ENCODE data around the gene LMOD2. TPM values are rescaled to one million over a fixed set of nuclear protein-coding genes. Genes with fewer than 3 reads are reported as not detected.

LMOD2 gene
- total RNA-seq, 1 donor from 2014 or later = 34.4 TPM

- Histone ChIP-seq H3K4me3 (ENCODE audit: low read length in 3 of 3) (no peak overlapping the region), H3K27me3 (ENCODE audit: control insufficient read depth in 3 of 3, insufficient read depth in 3 of 3, low read length in 3 of 3) (no peaks in the 10 kb centered on the region), H3K27ac (ENCODE audit: low read depth, low read length) (peak overlapping the region; percentile 15), H3K36me3 (ENCODE audit: control insufficient read depth in 3 of 3, insufficient read depth in 3 of 3, low read length in 3 of 3) (peaks cover 0 to 16% (median 2%) of the 10 kb centered on the region in 3 donors), H3K4me1 (ENCODE audit: control insufficient read depth in 3 of 3, insufficient read depth in 3 of 3, low read length in 3 of 3) (peaks cover 17 to 28% (median 20%) of the 10 kb centered on the region in 3 donors), H3K9me3 (ENCODE audit: control insufficient read depth in 3 of 3, low read length in 3 of 3) (no peaks in the 10 kb centered on the region), H3K9ac (ENCODE audit: low read depth in 1 of 3, low read length in 3 of 3) (no peak overlapping the region)
These were observed 3.3 kb upstream of the LMOD2 start for GRCh38 chr7:123652406-123652805.

GRCh38 chr7:123653162-123653561 is 2.5 kb upstream of the LMOD2 start:
- Histone ChIP-seq H3K4me1 (ENCODE audit: control insufficient read depth in 3 of 3, insufficient read depth in 3 of 3, low read length in 3 of 3) (peaks cover 12 to 24% (median 20%) of the 10 kb centered on the region in 3 donors), H3K4me3 (ENCODE audit: low read length in 3 of 3) (no peak overlapping the region), H3K27ac (ENCODE audit: low read depth, low read length) (no peak overlapping the region), H3K9me3 (ENCODE audit: control insufficient read depth in 3 of 3, low read length in 3 of 3) (no peaks in the 10 kb centered on the region), H3K27me3 (ENCODE audit: control insufficient read depth in 3 of 3, insufficient read depth in 3 of 3, low read length in 3 of 3) (no peaks in the 10 kb centered on the region), H3K9ac (ENCODE audit: low read depth in 1 of 3, low read length in 3 of 3) (no peak overlapping the region), H3K36me3 (ENCODE audit: control insufficient read depth in 3 of 3, insufficient read depth in 3 of 3, low read length in 3 of 3) (peaks cover 5 to 22% (median 7%) of the 10 kb centered on the region in 3 donors)

DNA sequence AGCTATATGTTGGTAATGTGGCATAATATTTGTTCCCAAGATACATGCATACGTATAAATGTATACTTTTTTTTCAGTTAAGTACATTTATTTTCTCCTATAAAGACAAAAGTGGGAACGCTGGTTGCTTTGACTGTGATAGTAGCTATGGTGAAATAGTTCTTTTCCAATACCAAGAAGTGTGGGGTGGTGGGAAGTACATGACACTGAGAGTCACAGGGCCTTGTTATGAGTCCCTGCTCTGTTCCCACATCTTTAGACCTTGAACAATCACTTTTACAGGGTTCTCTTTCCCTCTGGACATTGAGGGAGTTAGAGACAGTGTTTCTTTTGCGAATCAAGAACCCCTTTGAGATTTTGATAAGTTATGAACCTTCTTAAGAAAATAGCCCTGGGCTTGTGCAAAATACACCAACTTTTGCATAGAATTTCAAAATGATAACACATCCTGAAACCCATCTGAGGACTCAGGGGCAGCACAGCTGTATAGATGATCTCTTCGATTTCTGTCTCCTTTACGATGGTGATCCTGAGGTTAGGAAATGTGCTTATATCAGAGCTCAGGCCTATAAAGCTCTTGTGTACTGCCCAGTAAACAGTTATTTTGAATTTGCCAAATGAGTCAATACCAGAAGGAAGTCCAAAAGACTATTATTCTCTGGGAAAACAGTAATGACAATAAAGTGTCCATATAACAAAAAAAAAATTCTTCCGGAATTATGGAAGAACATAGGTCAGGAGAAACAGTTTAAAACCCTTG is 1.1 kb downstream of the LMOD2 start:
- no peaks in the 10 kb centered on the region for H3K9me3 ChIP-seq (ENCODE audit: control insufficient read depth in 3 of 3, low read length in 3 of 3)
- peak overlapping the region; percentile 93 to 99 (median 99) for H3K9ac ChIP-seq (ENCODE audit: low read depth in 1 of 3, low read length in 3 of 3)
- peaks cover 0 to 4% (median 4%) of the 10 kb centered on the region in 3 donors for H3K4me1 ChIP-seq (ENCODE audit: control insufficient read depth in 3 of 3, insufficient read depth in 3 of 3, low read length in 3 of 3)
- peak overlapping the region; percentile 98 for H3K27ac ChIP-seq (ENCODE audit: low read depth, low read length)
- no peaks in the 10 kb centered on the region for H3K27me3 ChIP-seq (ENCODE audit: control insufficient read depth in 3 of 3, insufficient read depth in 3 of 3, low read length in 3 of 3)
- peak overlapping the region; percentile 73 to 95 (median 92) for H3K4me3 ChIP-seq (ENCODE audit: low read length in 3 of 3)
- peaks cover 14 to 42% (median 16%) of the 10 kb centered on the region in 3 donors for H3K36me3 ChIP-seq (ENCODE audit: control insufficient read depth in 3 of 3, insufficient read depth in 3 of 3, low read length in 3 of 3)

GRCh38 chr7:123657304-123657685 is 1.6 kb downstream of the LMOD2 start:
- peak overlapping the region; percentile 98 for H3K27ac ChIP-seq (ENCODE audit: low read depth, low read length)
- peaks cover 4 to 8% (median 4%) of the 10 kb centered on the region in 3 donors for H3K4me1 ChIP-seq (ENCODE audit: control insufficient read depth in 3 of 3, insufficient read depth in 3 of 3, low read length in 3 of 3)
- no peaks in the 10 kb centered on the region for H3K27me3 ChIP-seq (ENCODE audit: control insufficient read depth in 3 of 3, insufficient read depth in 3 of 3, low read length in 3 of 3)
- H3K4me3 ChIP-seq (ENCODE audit: low read length in 3 of 3) = peak overlapping the region; percentile 73 to 95 (median 92)
- H3K36me3 ChIP-seq (ENCODE audit: control insufficient read depth in 3 of 3, insufficient read depth in 3 of 3, low read length in 3 of 3) = peaks cover 18 to 48% (median 19%) of the 10 kb centered on the region in 3 donors
- peak overlapping the region; percentile 93 to 99 (median 99) for H3K9ac ChIP-seq (ENCODE audit: low read depth in 1 of 3, low read length in 3 of 3)
- H3K9me3 ChIP-seq (ENCODE audit: control insufficient read depth in 3 of 3, low read length in 3 of 3) = no peaks in the 10 kb centered on the region

DNA sequence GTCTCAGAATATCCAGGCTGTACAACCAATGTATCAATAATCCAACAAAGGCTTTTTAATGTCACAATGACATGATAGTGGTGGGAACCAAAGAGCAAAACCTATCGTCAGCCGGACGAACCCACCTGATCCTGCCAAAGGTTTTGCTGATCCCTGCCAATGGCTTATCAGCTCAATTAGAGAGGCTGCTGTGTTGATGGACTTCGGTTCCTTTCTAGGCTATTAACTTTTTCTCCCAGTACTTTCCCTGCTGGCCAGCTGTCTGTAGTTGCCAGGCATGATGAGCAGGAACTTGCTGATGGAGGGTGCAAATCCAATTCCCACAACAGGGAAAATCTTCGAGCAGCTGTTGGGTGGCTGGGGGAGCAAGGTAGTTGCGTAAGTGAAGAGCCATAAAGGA is 2.4 kb downstream of the LMOD2 start:
- Histone ChIP-seq H3K27me3 (ENCODE audit: control insufficient read depth in 3 of 3, insufficient read depth in 3 of 3, low read length in 3 of 3) (no peaks in the 10 kb centered on the region), H3K9ac (ENCODE audit: low read depth in 1 of 3, low read length in 3 of 3) (peak overlapping the region; percentile 93 to 99 (median 99)), H3K9me3 (ENCODE audit: control insufficient read depth in 3 of 3, low read length in 3 of 3) (no peaks in the 10 kb centered on the region), H3K27ac (ENCODE audit: low read depth, low read length) (peak overlapping the region; percentile 98), H3K4me3 (ENCODE audit: low read length in 3 of 3) (peak overlapping the region; percentile 73 to 95 (median 92)), H3K4me1 (ENCODE audit: control insufficient read depth in 3 of 3, insufficient read depth in 3 of 3, low read length in 3 of 3) (peaks cover 6 to 12% (median 7%) of the 10 kb centered on the region in 3 donors), H3K36me3 (ENCODE audit: control insufficient read depth in 3 of 3, insufficient read depth in 3 of 3, low read length in 3 of 3) (peaks cover 21 to 52% (median 26%) of the 10 kb centered on the region in 3 donors)

GRCh38 chr7:123660514-123661354 is 5.1 kb downstream of the LMOD2 start:
- Histone ChIP-seq H3K27ac (ENCODE audit: low read depth, low read length) (peak overlapping the region; percentile 98), H3K4me3 (ENCODE audit: low read length in 3 of 3) (peak overlapping the region; percentile 73 to 95 (median 92))

GRCh38 chr7:123661765-123662164 is 6.1 kb downstream of the LMOD2 start:
- peak overlapping the region; percentile 57 for H3K27ac ChIP-seq (ENCODE audit: low read depth, low read length)
- no peaks in the 10 kb centered on the region for H3K9me3 ChIP-seq (ENCODE audit: control insufficient read depth in 3 of 3, low read length in 3 of 3)
- peak overlapping the region in 1 of 3 donors; percentile 99 for H3K9ac ChIP-seq (ENCODE audit: low read depth in 1 of 3, low read length in 3 of 3)
- H3K27me3 ChIP-seq (ENCODE audit: control insufficient read depth in 3 of 3, insufficient read depth in 3 of 3, low read length in 3 of 3) = no peaks in the 10 kb centered on the region
- H3K4me3 ChIP-seq (ENCODE audit: low read length in 3 of 3) = peak overlapping the region; percentile 73 to 95 (median 77)
- peaks cover 25 to 53% (median 42%) of the 10 kb centered on the region in 3 donors for H3K36me3 ChIP-seq (ENCODE audit: control insufficient read depth in 3 of 3, insufficient read depth in 3 of 3, low read length in 3 of 3)
- H3K4me1 ChIP-seq (ENCODE audit: control insufficient read depth in 3 of 3, insufficient read depth in 3 of 3, low read length in 3 of 3) = peaks cover 13 to 38% (median 22%) of the 10 kb centered on the region in 3 donors

More at GRCh38 chr7:123660514-123661354, 5.1 kb downstream of the LMOD2 start:
- H3K36me3 ChIP-seq (ENCODE audit: control insufficient read depth in 3 of 3, insufficient read depth in 3 of 3, low read length in 3 of 3) = peaks cover 27 to 63% (median 42%) of the 10 kb centered on the region in 3 donors
- no peaks in the 10 kb centered on the region for H3K27me3 ChIP-seq (ENCODE audit: control insufficient read depth in 3 of 3, insufficient read depth in 3 of 3, low read length in 3 of 3)
- no peaks in the 10 kb centered on the region for H3K9me3 ChIP-seq (ENCODE audit: control insufficient read depth in 3 of 3, low read length in 3 of 3)
- peaks cover 13 to 29% (median 19%) of the 10 kb centered on the region in 3 donors for H3K4me1 ChIP-seq (ENCODE audit: control insufficient read depth in 3 of 3, insufficient read depth in 3 of 3, low read length in 3 of 3)
- H3K9ac ChIP-seq (ENCODE audit: low read depth in 1 of 3, low read length in 3 of 3) = peak overlapping the region; percentile 75 to 99 (median 93)

GRCh38 chr7:123662293-123662692 is 6.6 kb downstream of the LMOD2 start:
- H3K4me3 ChIP-seq (ENCODE audit: low read length in 3 of 3) = peak overlapping the region; percentile 73 to 95 (median 77)
- H3K36me3 ChIP-seq (ENCODE audit: control insufficient read depth in 3 of 3, insufficient read depth in 3 of 3, low read length in 3 of 3) = peaks cover 25 to 48% (median 42%) of the 10 kb centered on the region in 3 donors
- peak overlapping the region; percentile 57 for H3K27ac ChIP-seq (ENCODE audit: low read depth, low read length)
- H3K27me3 ChIP-seq (ENCODE audit: control insufficient read depth in 3 of 3, insufficient read depth in 3 of 3, low read length in 3 of 3) = no peaks in the 10 kb centered on the region
- H3K4me1 ChIP-seq (ENCODE audit: control insufficient read depth in 3 of 3, insufficient read depth in 3 of 3, low read length in 3 of 3) = peaks cover 13 to 38% (median 22%) of the 10 kb centered on the region in 3 donors
- peak overlapping the region; percentile 27 to 99 (median 35) for H3K9ac ChIP-seq (ENCODE audit: low read depth in 1 of 3, low read length in 3 of 3)
- no peaks in the 10 kb centered on the region for H3K9me3 ChIP-seq (ENCODE audit: control insufficient read depth in 3 of 3, low read length in 3 of 3)

GRCh38 chr7:123662755-123663154 is 7.1 kb downstream of the LMOD2 start:
- Histone ChIP-seq H3K27ac (ENCODE audit: low read depth, low read length) (peak overlapping the region; percentile 57), H3K9me3 (ENCODE audit: control insufficient read depth in 3 of 3, low read length in 3 of 3) (no peaks in the 10 kb centered on the region), H3K36me3 (ENCODE audit: control insufficient read depth in 3 of 3, insufficient read depth in 3 of 3, low read length in 3 of 3) (peaks cover 24 to 44% (median 42%) of the 10 kb centered on the region in 3 donors), H3K4me3 (ENCODE audit: low read length in 3 of 3) (peak overlapping the region; percentile 73 to 95 (median 77)), H3K9ac (ENCODE audit: low read depth in 1 of 3, low read length in 3 of 3) (peak overlapping the region; percentile 35 to 99 (median 73)), H3K27me3 (ENCODE audit: control insufficient read depth in 3 of 3, insufficient read depth in 3 of 3, low read length in 3 of 3) (no peaks in the 10 kb centered on the region), H3K4me1 (ENCODE audit: control insufficient read depth in 3 of 3, insufficient read depth in 3 of 3, low read length in 3 of 3) (peaks cover 13 to 38% (median 22%) of the 10 kb centered on the region in 3 donors)

All from skeletal muscle tissue (tissue), 4 donors.